Vagina (tissue), 2 donors: ENCODE measurements around the gene ARHGEF28.

ENCODE experiments used
- CTCF ChIP-seq, 3 experiments: fragments of 450-650 bp in 2 of 3; fragments of 200-600 bp in 1 of 3; sonication (generic) in 1 of 3; IDR thresholded peaks; one replicate each; pipeline ENCODE4 v1.5.1; 2017 to 2019; ENCODE audit warnings: antibody characterized with exemption in 3 of 3, mild to moderate bottlenecking in 2 of 3, moderate library complexity in 2 of 3
- POLR2A ChIP-seq, 2 donors: fragments of 450-650 bp; IDR thresholded peaks; one replicate each; pipeline ENCODE4 v1.6.1; 2017; ENCODE audit warnings: antibody characterized with exemption in 2 of 2, mild to moderate bottlenecking in 2 of 2, moderate library complexity in 2 of 2
- POLR2AphosphoS5 ChIP-seq, 2 donors: sonication (generic); formaldehyde crosslinking; IDR thresholded peaks; one replicate each; pipeline ENCODE4 v1.9.0; 2017; ENCODE audit warnings: antibody characterized with exemption in 2 of 2, mild to moderate bottlenecking in 2 of 2, low read depth in 1 of 2; ENCODE audit not compliant: insufficient read depth in 1 of 2

DNA sequence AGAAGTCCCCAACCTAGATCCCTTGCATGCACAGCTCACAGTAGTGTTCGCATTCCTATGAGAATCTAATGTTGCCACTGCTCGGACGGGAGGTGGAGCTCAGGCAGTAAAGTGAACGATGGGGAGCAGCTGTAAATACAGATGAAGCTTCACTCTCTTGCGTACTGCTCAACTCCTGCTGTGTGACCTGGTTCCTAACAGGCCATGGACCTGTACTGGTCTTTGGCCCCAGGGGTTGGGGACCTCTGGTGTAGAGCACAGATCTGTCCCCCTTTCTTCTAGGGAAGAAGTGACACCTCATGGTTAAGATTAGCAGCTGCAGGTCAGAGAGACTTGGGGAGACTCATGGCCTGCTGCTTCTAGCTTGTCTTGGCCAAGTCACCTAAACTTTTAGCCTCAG lies 7.1 kb downstream of the ARHGEF28 start:
- no peak for TF ChIP-seq POLR2AphosphoS5 (IDR thresholded peaks at IDR 0.05; ENCODE audit: insufficient read depth in 1 of 2, low read depth in 1 of 2)
- TF ChIP-seq CTCF (IDR thresholded peaks at IDR 0.05), result no peak
- TF ChIP-seq POLR2A (IDR thresholded peaks at IDR 0.05), result no peak
